Neural progenitor cell (in vitro differentiated cells): ENCODE data around the gene AQP5. TPM values are rescaled to one million over a fixed set of nuclear protein-coding genes. Genes with fewer than 3 reads are reported as not detected.

Experiments
- DNase-seq: peaks from one replicate; pipeline ENCODE4 v3.0.0-alpha.2; 2016; ENCODE audit warnings: low spot score
- H2AFZ ChIP-seq: fragments of 200-600 bp; sonication (generic); replicated peaks from 2 replicates; pipeline ENCODE4 v1.6.1; 2016; ENCODE audit warnings: antibody characterized with exemption
- H3F3A ChIP-seq: fragments of 200-600 bp; sonication (generic); 2 replicates; pipeline ENCODE4 v1.6.1; 2016; ENCODE audit warnings: antibody characterized with exemption, low read depth
- H3K27ac ChIP-seq: fragments of 200-600 bp; sonication (generic); 2 replicates; pipeline ENCODE4 v1.5.1; 2016; ENCODE audit warnings: mild to moderate bottlenecking
- H3K27me3 ChIP-seq: fragments of 200-600 bp; sonication (generic); 2 replicates; pipeline ENCODE4 v1.6.1; 2016; ENCODE audit warnings: mild to moderate bottlenecking, moderate library complexity
- H3K36me3 ChIP-seq: fragments of 200-600 bp; sonication (generic); 2 replicates; pipeline ENCODE4 v1.5.1; 2016
- H3K4me1 ChIP-seq: fragments of 200-600 bp; sonication (generic); 2 replicates; pipeline ENCODE4 v1.6.1; 2016; ENCODE audit warnings: mixed run types
- H3K4me2 ChIP-seq: fragments of 200-600 bp; sonication (generic); 2 replicates; pipeline ENCODE4 v1.6.1; 2016
- H3K4me3 ChIP-seq: fragments of 200-600 bp; sonication (generic); 2 replicates; pipeline ENCODE4 v1.5.1; 2016
- H3K79me2 ChIP-seq: fragments of 200-600 bp; sonication (generic); 2 replicates; pipeline ENCODE4 v1.6.1; 2016; ENCODE audit warnings: low read depth
- H3K9ac ChIP-seq: fragments of 200-600 bp; sonication (generic); 2 replicates; pipeline ENCODE4 v1.6.1; 2016
- H3K9me3 ChIP-seq: fragments of 200-600 bp; sonication (generic); 2 replicates; pipeline ENCODE4 v1.5.1; 2016; ENCODE audit warnings: low read depth
- H4K20me1 ChIP-seq: fragments of 200-600 bp; sonication (generic); 2 replicates; pipeline ENCODE4 v1.6.1; 2016; ENCODE audit warnings: low read depth
- H3K27ac Mint-ChIP-seq: 3 replicates; pipeline ENCODE4 v1.8.0; 2021; ENCODE audit warnings: mixed read lengths
- H3K27me3 Mint-ChIP-seq: 2 replicates; pipeline ENCODE4 v1.8.0; 2022; ENCODE audit warnings: low read depth, mild to moderate bottlenecking, inconsistent platforms, moderate library complexity, mixed read lengths; ENCODE audit not compliant: insufficient read depth
- H3K36me3 Mint-ChIP-seq: 3 replicates; pipeline ENCODE4 v1.8.0; 2021; ENCODE audit warnings: mixed read lengths
- H3K4me1 Mint-ChIP-seq: 3 replicates; pipeline ENCODE4 v1.8.0; 2021; ENCODE audit warnings: mixed read lengths
- H3K4me3 Mint-ChIP-seq: 3 replicates; pipeline ENCODE4 v1.8.0; 2021; ENCODE audit warnings: mild to moderate bottlenecking, moderate library complexity, mixed read lengths
- H3K9me3 Mint-ChIP-seq: 3 replicates; pipeline ENCODE4 v1.8.0; 2020; ENCODE audit warnings: mixed read lengths
- CTCF ChIP-seq: fragments of 200-600 bp; sonication (generic); IDR thresholded peaks from 2 replicates; pipeline ENCODE4 v1.5.1; 2017; ENCODE audit warnings: antibody characterized with exemption, mild to moderate bottlenecking
- EZH2 ChIP-seq: fragments of 200-600 bp; sonication (generic); IDR thresholded peaks from 2 replicates; pipeline ENCODE4 v1.6.1; 2017; ENCODE audit warnings: antibody characterized with exemption, mild to moderate bottlenecking, moderate library complexity
- EZH2phosphoT487 ChIP-seq: fragments of 200-600 bp; sonication (generic); IDR thresholded peaks from 2 replicates; pipeline ENCODE4 v1.6.1; 2017; ENCODE audit warnings: antibody characterized with exemption
- total RNA-seq: library from RNA; depleted of rRNA; stranded (reverse); fragments of >200 nt; gene quantifications from 2 replicates; pipeline ENCODE4 v1.2.3, GENCODE V29; 2015; ENCODE audit warnings: low replicate concordance

AQP5 gene
- total RNA-seq, 1 donor from 2014 or later = not detected

GRCh38 chr12:49965836-49966235 is 4.2 kb downstream of the AQP5 start:
- Histone ChIP-seq H3K9ac (no peak overlapping the region), H3K27ac (no peak overlapping the region), H3K79me2 (no peaks in the 10 kb centered on the region), H3K27me3 (peaks cover 92% of the 10 kb centered on the region), H3K4me1 (peaks cover 11% of the 10 kb centered on the region), H4K20me1 (peaks cover 13% of the 10 kb centered on the region), H3K4me2 (no peak overlapping the region), H3F3A (peaks cover 4% of the 10 kb centered on the region), H3K9me3 (no peaks in the 10 kb centered on the region), H3K36me3 (no peaks in the 10 kb centered on the region), H2AFZ (no peak overlapping the region), H3K4me3 (no peak overlapping the region)
- Mint-ChIP-seq H3K4me3 (peak overlapping the region; percentile 50), H3K27ac (no peak overlapping the region), H3K36me3 (no peaks in the 10 kb centered on the region), H3K9me3 (no peaks in the 10 kb centered on the region), H3K27me3 (peaks cover 10% of the 10 kb centered on the region), H3K4me1 (peaks cover 26% of the 10 kb centered on the region)
- no peak for DNase-seq
- no peak for TF ChIP-seq EZH2
- no peak for TF ChIP-seq EZH2phosphoT487
- TF ChIP-seq CTCF = no peak

GRCh38 chr12:49966511-49967041 is 4.9 kb downstream of the AQP5 start:
- Histone ChIP-seq H3K27me3 (peaks cover 92% of the 10 kb centered on the region), H2AFZ (peak overlapping the region; percentile 99), H3K79me2 (no peaks in the 10 kb centered on the region), H3K4me3 (no peak overlapping the region), H3F3A (peaks cover 4% of the 10 kb centered on the region), H3K4me2 (no peak overlapping the region), H3K9me3 (no peaks in the 10 kb centered on the region), H3K27ac (no peak overlapping the region), H3K9ac (no peak overlapping the region), H3K4me1 (peaks cover 8% of the 10 kb centered on the region), H3K36me3 (no peaks in the 10 kb centered on the region), H4K20me1 (peaks cover 13% of the 10 kb centered on the region)
- TF ChIP-seq CTCF (no peak), EZH2 (no peak), EZH2phosphoT487 (no peak)
- DNase-seq = no peak
- no peaks in the 10 kb centered on the region for H3K36me3 Mint-ChIP-seq
- no peaks in the 10 kb centered on the region for H3K9me3 Mint-ChIP-seq
- H3K27me3 Mint-ChIP-seq = peaks cover 10% of the 10 kb centered on the region
- H3K27ac Mint-ChIP-seq = no peak overlapping the region
- peaks cover 26% of the 10 kb centered on the region for H3K4me1 Mint-ChIP-seq
- peak overlapping the region; percentile 50 for H3K4me3 Mint-ChIP-seq

GRCh38 chr12:49967042-49967776 is 5.5 kb downstream of the AQP5 start:
- peak; percentile 88 for DNase-seq
- H3K27ac ChIP-seq = no peak overlapping the region
- H3K9ac ChIP-seq = no peak overlapping the region
- H3K79me2 ChIP-seq = no peaks in the 10 kb centered on the region
- peaks cover 10% of the 10 kb centered on the region for H4K20me1 ChIP-seq
- H3K9me3 ChIP-seq = no peaks in the 10 kb centered on the region
- peaks cover 88% of the 10 kb centered on the region for H3K27me3 ChIP-seq
- peak overlapping the region; percentile 76 for H3K4me2 ChIP-seq
- no peak overlapping the region for H3K27ac Mint-ChIP-seq
- H3K4me1 Mint-ChIP-seq = peaks cover 26% of the 10 kb centered on the region
- H3K4me3 Mint-ChIP-seq = peak overlapping the region; percentile 29
- peak overlapping the region; percentile 99 for H2AFZ ChIP-seq
- H3K4me3 ChIP-seq = peak overlapping the region; percentile 41
- H3K36me3 ChIP-seq = no peaks in the 10 kb centered on the region
- no peaks in the 10 kb centered on the region for H3K36me3 Mint-ChIP-seq
- peaks cover 4% of the 10 kb centered on the region for H3F3A ChIP-seq
- no peaks in the 10 kb centered on the region for H3K9me3 Mint-ChIP-seq
- H3K4me1 ChIP-seq = peaks cover 8% of the 10 kb centered on the region
- peaks cover 12% of the 10 kb centered on the region for H3K27me3 Mint-ChIP-seq
- TF ChIP-seq CTCF (peak; percentile 69), EZH2 (no peak), EZH2phosphoT487 (no peak)
